ENCODE measurements around the gene NLN. TPM values are rescaled to one million over a fixed set of nuclear protein-coding genes. Genes with fewer than 3 reads are reported as not detected.

The NLN gene
- total and polyA plus RNA-seq, 2 experiments from 2014 or later = 16.4 to 24.3 TPM

DNA sequence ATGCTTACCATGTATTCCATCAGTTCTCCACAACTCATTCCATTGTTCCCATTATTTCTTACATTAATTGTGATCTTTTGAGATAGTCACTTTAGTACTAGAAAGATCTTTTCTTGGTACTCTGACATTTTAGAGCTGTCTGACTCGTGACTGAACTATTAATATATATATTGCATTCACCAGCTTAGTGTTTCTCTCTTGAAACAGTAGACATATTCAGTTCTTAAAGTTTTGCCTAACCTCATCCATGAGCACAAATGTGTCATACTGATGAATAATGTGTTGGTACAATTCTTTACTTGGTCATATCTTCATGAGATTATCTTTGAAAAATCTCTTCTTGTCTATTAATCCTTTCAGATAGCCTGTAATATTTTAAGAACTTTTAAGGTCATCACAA is 74.3 kb downstream of the NLN start:
- DNase-seq (ENCODE audit: low spot score) = no peak
- no peaks in the 10 kb centered on the region for H3K9me2 ChIP-seq (replicated peaks; ENCODE audit: insufficient read depth)
- no peaks in the 10 kb centered on the region for H4K20me1 ChIP-seq (ENCODE audit: insufficient read depth, poor library complexity, severe bottlenecking)
- no peak overlapping the region for H3K27ac ChIP-seq
- no peak overlapping the region for H2AFZ ChIP-seq
- H3K9me3 ChIP-seq (ENCODE audit: low read depth) = no peaks in the 10 kb centered on the region
- no peak overlapping the region for H3K4me3 ChIP-seq
- H3K27me3 ChIP-seq = no peaks in the 10 kb centered on the region
- TF ChIP-seq EZH2phosphoT487 (IDR thresholded peaks at IDR 0.05; ENCODE audit: low read depth, severe bottlenecking, unreplicated experiment) (no peak), EZH2 (IDR thresholded peaks at IDR 0.05; ENCODE audit: borderline replicate concordance) (no peak)
- TF ChIP-seq, protein P1, sequence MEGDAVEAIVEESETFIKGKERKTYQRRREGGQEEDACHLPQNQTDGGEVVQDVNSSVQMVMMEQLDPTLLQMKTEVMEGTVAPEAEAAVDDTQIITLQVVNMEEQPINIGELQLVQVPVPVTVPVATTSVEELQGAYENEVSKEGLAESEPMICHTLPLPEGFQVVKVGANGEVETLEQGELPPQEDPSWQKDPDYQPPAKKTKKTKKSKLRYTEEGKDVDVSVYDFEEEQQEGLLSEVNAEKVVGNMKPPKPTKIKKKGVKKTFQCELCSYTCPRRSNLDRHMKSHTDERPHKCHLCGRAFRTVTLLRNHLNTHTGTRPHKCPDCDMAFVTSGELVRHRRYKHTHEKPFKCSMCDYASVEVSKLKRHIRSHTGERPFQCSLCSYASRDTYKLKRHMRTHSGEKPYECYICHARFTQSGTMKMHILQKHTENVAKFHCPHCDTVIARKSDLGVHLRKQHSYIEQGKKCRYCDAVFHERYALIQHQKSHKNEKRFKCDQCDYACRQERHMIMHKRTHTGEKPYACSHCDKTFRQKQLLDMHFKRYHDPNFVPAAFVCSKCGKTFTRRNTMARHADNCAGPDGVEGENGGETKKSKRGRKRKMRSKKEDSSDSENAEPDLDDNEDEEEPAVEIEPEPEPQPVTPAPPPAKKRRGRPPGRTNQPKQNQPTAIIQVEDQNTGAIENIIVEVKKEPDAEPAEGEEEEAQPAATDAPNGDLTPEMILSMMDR (IDR thresholded peaks at IDR 0.05; ENCODE audit: poor library complexity) = no peak
- no peaks in the 10 kb centered on the region for H3K4me1 ChIP-seq (ENCODE audit: insufficient read depth)
- 100% methylated on average over 1 of the region's 1 CpG for WGBS (ENCODE audit: low lambda C conversion rate, missing lambda C conversion rate)
- no peak overlapping the region for H3K4me2 ChIP-seq
- no peaks in the 10 kb centered on the region for H3K79me2 ChIP-seq
- no peaks in the 10 kb centered on the region for H3K36me3 ChIP-seq (replicated peaks; ENCODE audit: insufficient read depth, low read depth)

DNA sequence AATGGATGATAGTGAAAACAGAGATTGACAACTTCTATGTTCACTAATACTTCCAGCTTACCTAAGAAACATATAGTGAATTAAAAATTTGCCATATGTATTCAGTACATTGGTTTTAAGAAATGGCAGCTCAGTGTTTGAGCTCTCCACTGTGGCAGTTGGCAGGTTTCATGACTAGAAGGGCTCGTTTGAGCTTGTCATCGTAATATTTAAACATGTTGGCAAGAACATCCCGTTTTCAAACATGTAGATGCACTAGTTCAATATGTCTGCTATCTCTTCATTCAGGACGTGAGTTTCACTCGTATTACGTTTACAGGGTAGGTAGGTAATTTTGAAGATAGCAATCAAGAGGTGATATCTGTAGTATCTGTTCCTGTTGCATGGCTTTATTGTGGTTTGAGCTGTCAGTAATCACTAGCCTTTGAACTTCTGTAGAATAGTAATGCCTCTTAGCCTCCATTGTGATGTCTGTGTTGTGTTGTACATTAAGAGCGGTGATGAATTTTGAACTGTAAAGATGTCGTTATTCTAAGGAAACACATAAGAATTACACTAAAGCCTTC is 74.8 kb downstream of the NLN start:
- TF ChIP-seq, protein P1 (IDR thresholded peaks at IDR 0.05; ENCODE audit: poor library complexity) = no peak
- no peak for TF ChIP-seq EZH2 (IDR thresholded peaks at IDR 0.05; ENCODE audit: borderline replicate concordance)
- TF ChIP-seq EZH2phosphoT487 (IDR thresholded peaks at IDR 0.05; ENCODE audit: low read depth, severe bottlenecking, unreplicated experiment) = no peak
- H2AFZ ChIP-seq = no peak overlapping the region

DNA sequence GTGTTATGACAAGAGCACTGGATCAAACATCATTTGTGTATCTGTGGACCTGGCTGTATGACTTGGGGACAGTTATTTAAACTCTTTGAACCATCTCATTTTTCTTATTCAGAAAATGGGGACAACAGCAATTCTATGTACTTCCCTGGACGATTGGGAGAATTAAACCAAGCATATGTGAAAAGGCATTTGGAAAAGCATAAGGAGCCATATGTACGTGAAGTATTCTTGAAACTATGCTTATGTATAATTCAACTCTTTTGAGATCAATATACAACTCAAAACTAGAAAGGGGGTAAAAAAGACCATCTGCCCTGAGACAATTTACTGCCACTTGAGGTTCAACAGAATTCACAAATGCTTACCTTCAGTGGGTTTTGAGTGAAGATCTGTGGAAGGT is 75.5 kb downstream of the NLN start:
- H3K79me2 ChIP-seq = no peaks in the 10 kb centered on the region
- H4K20me1 ChIP-seq (ENCODE audit: insufficient read depth, poor library complexity, severe bottlenecking) = no peaks in the 10 kb centered on the region
- TF ChIP-seq, protein P1 (IDR thresholded peaks at IDR 0.05; ENCODE audit: poor library complexity) = no peak
- no peak for TF ChIP-seq EZH2phosphoT487 (IDR thresholded peaks at IDR 0.05; ENCODE audit: low read depth, severe bottlenecking, unreplicated experiment)
- TF ChIP-seq EZH2 (IDR thresholded peaks at IDR 0.05; ENCODE audit: borderline replicate concordance) = no peak
- no peaks in the 10 kb centered on the region for H3K9me3 ChIP-seq (ENCODE audit: low read depth)
- no peaks in the 10 kb centered on the region for H3K9me2 ChIP-seq (replicated peaks; ENCODE audit: insufficient read depth)
- no peak overlapping the region for H3K27ac ChIP-seq
- DNase-seq (ENCODE audit: low spot score) = no peak
- H3K36me3 ChIP-seq (replicated peaks; ENCODE audit: insufficient read depth, low read depth) = no peaks in the 10 kb centered on the region
- no peaks in the 10 kb centered on the region for H3K27me3 ChIP-seq
- no peak overlapping the region for H3K4me3 ChIP-seq
- H2AFZ ChIP-seq = no peak overlapping the region
- no peaks in the 10 kb centered on the region for H3K4me1 ChIP-seq (ENCODE audit: insufficient read depth)
- WGBS (ENCODE audit: low lambda C conversion rate, missing lambda C conversion rate) = 89% methylated on average over 2 of the region's 2 CpGs
- H3K4me2 ChIP-seq = no peak overlapping the region

More for the DNA sequence above, 74.8 kb downstream of the NLN start:
- H3K4me1 ChIP-seq (ENCODE audit: insufficient read depth) = no peaks in the 10 kb centered on the region
- no peak for DNase-seq (ENCODE audit: low spot score)
- no peak overlapping the region for H3K4me3 ChIP-seq
- no peaks in the 10 kb centered on the region for H3K9me2 ChIP-seq (replicated peaks; ENCODE audit: insufficient read depth)
- no peaks in the 10 kb centered on the region for H3K27me3 ChIP-seq
- H3K79me2 ChIP-seq = no peaks in the 10 kb centered on the region
- H3K4me2 ChIP-seq = no peak overlapping the region
- H3K9me3 ChIP-seq (ENCODE audit: low read depth) = no peaks in the 10 kb centered on the region
- no peaks in the 10 kb centered on the region for H4K20me1 ChIP-seq (ENCODE audit: insufficient read depth, poor library complexity, severe bottlenecking)
- H3K27ac ChIP-seq = no peak overlapping the region
- H3K36me3 ChIP-seq (replicated peaks; ENCODE audit: insufficient read depth, low read depth) = no peaks in the 10 kb centered on the region
- 92% methylated on average over 8 of the region's 8 CpGs for WGBS (ENCODE audit: low lambda C conversion rate, missing lambda C conversion rate)

All from hepatocyte (in vitro differentiated cells).